Measurements from ENCODE around the gene HABP2.

DNA sequence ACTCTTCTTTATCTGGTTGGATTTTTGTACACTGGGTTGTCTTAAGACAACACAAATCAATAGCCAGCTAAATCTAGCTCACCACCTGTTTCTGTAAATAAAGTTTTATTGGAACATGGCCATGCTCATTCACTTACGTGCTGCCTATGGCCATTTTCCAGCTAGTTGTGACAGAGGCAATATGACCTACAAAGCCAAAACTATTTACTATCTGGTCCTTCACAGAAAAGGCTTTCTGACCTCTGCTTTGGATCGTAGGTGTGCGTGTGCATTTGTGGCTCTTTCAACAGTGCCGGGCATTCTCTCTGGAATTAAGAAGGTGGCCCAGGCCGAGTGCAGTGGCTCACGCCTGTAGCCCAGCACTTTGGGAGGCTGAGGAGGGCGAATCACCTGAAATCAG is 65.5 kb downstream of the HABP2 start:
- TF ChIP-seq, protein P1, sequence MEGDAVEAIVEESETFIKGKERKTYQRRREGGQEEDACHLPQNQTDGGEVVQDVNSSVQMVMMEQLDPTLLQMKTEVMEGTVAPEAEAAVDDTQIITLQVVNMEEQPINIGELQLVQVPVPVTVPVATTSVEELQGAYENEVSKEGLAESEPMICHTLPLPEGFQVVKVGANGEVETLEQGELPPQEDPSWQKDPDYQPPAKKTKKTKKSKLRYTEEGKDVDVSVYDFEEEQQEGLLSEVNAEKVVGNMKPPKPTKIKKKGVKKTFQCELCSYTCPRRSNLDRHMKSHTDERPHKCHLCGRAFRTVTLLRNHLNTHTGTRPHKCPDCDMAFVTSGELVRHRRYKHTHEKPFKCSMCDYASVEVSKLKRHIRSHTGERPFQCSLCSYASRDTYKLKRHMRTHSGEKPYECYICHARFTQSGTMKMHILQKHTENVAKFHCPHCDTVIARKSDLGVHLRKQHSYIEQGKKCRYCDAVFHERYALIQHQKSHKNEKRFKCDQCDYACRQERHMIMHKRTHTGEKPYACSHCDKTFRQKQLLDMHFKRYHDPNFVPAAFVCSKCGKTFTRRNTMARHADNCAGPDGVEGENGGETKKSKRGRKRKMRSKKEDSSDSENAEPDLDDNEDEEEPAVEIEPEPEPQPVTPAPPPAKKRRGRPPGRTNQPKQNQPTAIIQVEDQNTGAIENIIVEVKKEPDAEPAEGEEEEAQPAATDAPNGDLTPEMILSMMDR (IDR thresholded peaks at IDR 0.05; ENCODE audit: poor library complexity): no peak
- no peak for TF ChIP-seq EZH2 (IDR thresholded peaks at IDR 0.05; ENCODE audit: borderline replicate concordance)
